Stomach (tissue), 19 donors: ENCODE measurements around the gene ARMC12. TPM values are rescaled to one million over a fixed set of nuclear protein-coding genes. Genes with fewer than 3 reads are reported as not detected.
A peak's percentile ranks its signal among the peaks of the same experiment; 100 is the strongest.
"Not testable (repeated sequence)": the region's sequence is repeated elsewhere in the genome, so short reads cannot be mapped to it uniquely, and the experiment has no call there.

Experiments used
- DNase-seq, 2 donors: peaks; one replicate each; pipeline versions ENCODE4 v3.0.0 to v3.0.0-alpha.2; 2013 to 2019
- H3K27ac ChIP-seq, 5 donors: fragments of 200-600 bp in 4 of 5; sonication (generic) in 4 of 5; one replicate each; pipeline ENCODE4 v1.5.1; 2013 to 2019; ENCODE audit warnings: mild to moderate bottlenecking in 1 of 5, moderate library complexity in 1 of 5
- H3K27me3 ChIP-seq, 3 donors: fragments of 200-600 bp; sonication (generic); one replicate each; pipeline ENCODE4 v1.5.1; 2017 to 2019; ENCODE audit warnings: mixed run types in 1 of 3
- H3K36me3 ChIP-seq, 4 donors: fragments of 200-600 bp; sonication (generic); 1 replicate in 3 of 4; 2 replicates in 1 of 4; pipeline ENCODE4 v1.5.1; 2016 to 2019
- H3K4me1 ChIP-seq, 4 donors: fragments of 200-600 bp; sonication (generic); one replicate each; pipeline ENCODE4 v1.5.1; 2016 to 2019
- H3K4me3 ChIP-seq, 4 donors: fragments of 200-600 bp; sonication (generic) in 3 of 4; one replicate each; pipeline ENCODE4 v1.5.1; 2016 to 2019; ENCODE audit warnings: mild to moderate bottlenecking in 1 of 4
- H3K9me3 ChIP-seq, 4 donors: fragments of 200-600 bp; sonication (generic); one replicate each; pipeline ENCODE4 v1.5.1; 2016 to 2019
- EP300 ChIP-seq: sonication (generic); formaldehyde crosslinking; IDR thresholded peaks from one replicate; pipeline ENCODE4 v1.6.1; 2017; ENCODE audit warnings: antibody characterized with exemption
- POLR2A ChIP-seq, 4 donors: fragments of 450-650 bp; IDR thresholded peaks; one replicate each; pipeline ENCODE4 v1.6.1; 2016; ENCODE audit warnings: antibody characterized with exemption in 4 of 4, control low read depth in 2 of 4, mild to moderate bottlenecking in 1 of 4, moderate library complexity in 1 of 4
- POLR2AphosphoS5 ChIP-seq, 3 donors: sonication (generic); formaldehyde crosslinking; IDR thresholded peaks; one replicate each; pipeline ENCODE4 v1.6.1; 2016; ENCODE audit warnings: antibody characterized with exemption in 3 of 3
- WGBS, 5 donors: extraction: QIAGEN DNeasy Blood & Tissue Kit in 3 of 5; methylation state at CpG; one replicate each; pipeline versions ENCODE4 v1.1.5 to v1.1.7; 2013 to 2018; 5-methylcytosine and 5-hydroxymethylcytosine counted together
- intact Hi-C: fragments of 100-400 bp; cut with DNase I; formaldehyde crosslinking; loops from one replicate; pipeline ENCODE4 v1.15.1; 2023; ENCODE audit warnings: low total_unique reads
- long read RNA-seq, 10 donors: transcript quantifications; one replicate each; lab custom pipeline, GENCODE V29; 2026
- polyA plus RNA-seq, 3 donors: library from polyadenylated mRNA; stranded (reverse); fragments of 200-250 nt; gene quantifications; one replicate each; pipeline ENCODE4 v1.2.3, GENCODE V29; 2013
- total RNA-seq, 5 donors: library from RNA; depleted of rRNA; stranded (reverse); fragments of >200 nt; gene quantifications; one replicate each; pipeline versions ENCODE4 v1.1.0 to v1.2.3, GENCODE V29; 2014 to 2016
- TF ChIP-seq, protein P1 (sequence below), 7 experiments: fragments of 450-650 bp in 4 of 7; fragments of 200-600 bp in 3 of 7; sonication (generic) in 3 of 7; IDR thresholded peaks; one replicate each; pipeline ENCODE4 v1.5.1; 2016 to 2019; ENCODE audit warnings: antibody characterized with exemption in 7 of 7, control low read depth in 2 of 7, mild to moderate bottlenecking in 1 of 7
- donor health status: healthy with polysubstance abuse.
- donor health status: Bipolar disorder and iron deficiency.
- donor health status: healthy.

Gene ARMC12
- total RNA-seq = not detected
- polyA plus RNA-seq = 1 to 10 TPM; 1.1 to 2.5 (median 2.0) TPM
- long read RNA-seq, donor 1 = 0 reads
- long read RNA-seq, donor 2 = 0 reads
- long read RNA-seq, donor 3 = 0 reads
- long read RNA-seq, donor 4 = 0 reads
- long read RNA-seq, donor 5 = 0 reads
- long read RNA-seq, donor 6 = 0 reads
- long read RNA-seq, donor 7 = 0 reads
- long read RNA-seq, donor 8 = 0 reads
- long read RNA-seq, donor 9 = 0 reads
- long read RNA-seq, donor 10 = 0 reads

- H3K36me3 ChIP-seq = no peaks in the 10 kb centered on the region
- DNase-seq = no peak
- no peaks in the 10 kb centered on the region for H3K27me3 ChIP-seq
- H3K9me3 ChIP-seq = no peaks in the 10 kb centered on the region
- H3K4me1 ChIP-seq = peaks cover 38 to 59% (median 50%) of the 10 kb centered on the region in 4 donors
- 87 to 97% (median 95%) methylated on average over 9 to 10 of the region's 10 CpGs for WGBS, 5 donors
- no peak for TF ChIP-seq POLR2AphosphoS5 (IDR thresholded peaks at IDR 0.05)
- TF ChIP-seq POLR2A (IDR thresholded peaks at IDR 0.05) = no peak
- TF ChIP-seq, protein P1, sequence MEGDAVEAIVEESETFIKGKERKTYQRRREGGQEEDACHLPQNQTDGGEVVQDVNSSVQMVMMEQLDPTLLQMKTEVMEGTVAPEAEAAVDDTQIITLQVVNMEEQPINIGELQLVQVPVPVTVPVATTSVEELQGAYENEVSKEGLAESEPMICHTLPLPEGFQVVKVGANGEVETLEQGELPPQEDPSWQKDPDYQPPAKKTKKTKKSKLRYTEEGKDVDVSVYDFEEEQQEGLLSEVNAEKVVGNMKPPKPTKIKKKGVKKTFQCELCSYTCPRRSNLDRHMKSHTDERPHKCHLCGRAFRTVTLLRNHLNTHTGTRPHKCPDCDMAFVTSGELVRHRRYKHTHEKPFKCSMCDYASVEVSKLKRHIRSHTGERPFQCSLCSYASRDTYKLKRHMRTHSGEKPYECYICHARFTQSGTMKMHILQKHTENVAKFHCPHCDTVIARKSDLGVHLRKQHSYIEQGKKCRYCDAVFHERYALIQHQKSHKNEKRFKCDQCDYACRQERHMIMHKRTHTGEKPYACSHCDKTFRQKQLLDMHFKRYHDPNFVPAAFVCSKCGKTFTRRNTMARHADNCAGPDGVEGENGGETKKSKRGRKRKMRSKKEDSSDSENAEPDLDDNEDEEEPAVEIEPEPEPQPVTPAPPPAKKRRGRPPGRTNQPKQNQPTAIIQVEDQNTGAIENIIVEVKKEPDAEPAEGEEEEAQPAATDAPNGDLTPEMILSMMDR (IDR thresholded peaks at IDR 0.05) = no peak
- no peak for TF ChIP-seq EP300
- intact Hi-C loops = loop anchor here (2.0 to 5.0 kb wide), 2 partner anchors 155 to 214 kb away; no protein-coding TSS in a partner anchor
- H3K4me3 ChIP-seq = no peak within 1 kb of the TSS
- peak within 1 kb of the TSS in 2 of 5 donors; percentile 7 to 100 for H3K27ac ChIP-seq
Measured at GRCh38 chr6:35736982-35737412, at the start of gene ARMC12. Gene ARMC12 (plus strand): TSS chr6:35737032. CDS start chr6:35737109, 77 bp downstream.

- TF ChIP-seq, protein P1 (IDR thresholded peaks at IDR 0.05) = no peak
- TF ChIP-seq POLR2AphosphoS5 (IDR thresholded peaks at IDR 0.05) (peak in 1 of 3 donors; percentile 43), POLR2A (IDR thresholded peaks at IDR 0.05) (peak in 1 of 4 donors; percentile 23)
- peak overlapping the region; percentile 70 to 98 (median 80) for H3K4me3 ChIP-seq
- H3K27me3 ChIP-seq = no peaks in the 10 kb centered on the region
- WGBS, 5 donors = 0 to 1% (median 0%) methylated on average over 23 to 100 of the region's 100 CpGs
- intact Hi-C loops = loop anchor here (5.0 kb wide), 1 partner anchor 44 kb away; no protein-coding TSS in a partner anchor
- peak overlapping the region; percentile 94 to 100 (median 98) for H3K27ac ChIP-seq
- DNase-seq = peak; percentile 69 to 79
- peaks cover 32 to 66% (median 50%) of the 10 kb centered on the region in 4 donors for H3K4me1 ChIP-seq
- no peaks in the 10 kb centered on the region for H3K9me3 ChIP-seq
- H3K36me3 ChIP-seq = peaks cover 11 to 22% (median 21%) of the 10 kb centered on the region in 4 donors
Measured at GRCh38 chr6:35687658-35688604, 48.9 kb upstream of the ARMC12 start.

DNA sequence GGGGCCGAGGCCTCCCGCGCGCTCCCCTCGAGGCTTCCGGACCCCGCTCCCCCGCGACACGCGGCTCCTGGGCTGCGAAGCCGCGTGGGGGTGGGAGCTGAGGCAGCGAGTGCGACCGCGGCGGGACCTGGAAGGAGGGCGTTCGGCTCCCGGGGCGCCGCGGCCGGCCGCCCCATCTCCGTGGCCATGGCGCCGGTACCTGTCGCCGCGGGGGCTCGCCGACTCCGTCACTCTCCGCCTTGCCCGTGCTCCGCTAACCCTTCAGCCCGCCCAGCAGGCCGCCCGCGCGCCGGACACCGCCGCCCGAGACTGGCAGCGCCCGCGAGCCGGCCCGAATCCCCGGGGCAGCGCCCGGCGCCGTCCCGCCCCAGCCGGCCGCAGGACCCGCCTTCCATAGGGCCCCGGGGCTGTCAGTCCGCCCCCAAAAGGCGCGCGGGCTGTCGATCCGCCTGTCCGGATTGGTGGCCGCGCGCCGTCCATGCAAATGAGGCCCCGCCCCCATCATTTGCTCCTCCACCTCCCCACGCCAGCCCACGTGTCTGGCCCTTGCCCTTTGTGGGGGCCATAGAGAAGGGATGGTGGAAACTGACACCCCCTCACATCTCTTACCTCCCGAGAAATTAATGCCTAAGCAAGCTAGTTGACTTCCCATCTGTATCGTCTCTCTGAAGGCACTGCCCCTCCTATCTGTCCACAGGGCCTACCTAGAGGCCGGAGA lies 48.1 kb upstream of the ARMC12 start, which contains the start of gene FKBP5:
TSS of gene FKBP5 (minus strand) at position 311 of the 718 bp plus-strand sequence. CDS start 46,091 bp downstream, outside the sequence.
- Histone ChIP-seq H3K9me3 (peaks cover 0 to under 1% (median 0%) of the 10 kb centered on the region in 4 donors), H3K4me3 (peak within 1 kb of the TSS; percentile 70 to 98 (median 80)), H3K4me1 (peaks cover 32 to 58% (median 43%) of the 10 kb centered on the region in 4 donors), H3K27me3 (no peaks in the 10 kb centered on the region), H3K36me3 (peaks cover 8 to 14% (median 13%) of the 10 kb centered on the region in 4 donors), H3K27ac (peak within 1 kb of the TSS; percentile 94 to 100 (median 98))
- 2 to 39% (median 2%) methylated on average over 4 to 80 of the region's 80 CpGs for WGBS, 5 donors
- DNase-seq = peak; percentile 96 to 97
- intact Hi-C loops = loop anchor here (5.0 kb wide), 1 partner anchor 44 kb away; no protein-coding TSS in a partner anchor
- TF ChIP-seq POLR2A (IDR thresholded peaks at IDR 0.05) (peak in 1 of 4 donors; percentile 56), EP300 (no peak), POLR2AphosphoS5 (IDR thresholded peaks at IDR 0.05) (peak; percentile 81 to 97 (median 97))
- TF ChIP-seq, protein P1 (IDR thresholded peaks at IDR 0.05) = no peak

DNA sequence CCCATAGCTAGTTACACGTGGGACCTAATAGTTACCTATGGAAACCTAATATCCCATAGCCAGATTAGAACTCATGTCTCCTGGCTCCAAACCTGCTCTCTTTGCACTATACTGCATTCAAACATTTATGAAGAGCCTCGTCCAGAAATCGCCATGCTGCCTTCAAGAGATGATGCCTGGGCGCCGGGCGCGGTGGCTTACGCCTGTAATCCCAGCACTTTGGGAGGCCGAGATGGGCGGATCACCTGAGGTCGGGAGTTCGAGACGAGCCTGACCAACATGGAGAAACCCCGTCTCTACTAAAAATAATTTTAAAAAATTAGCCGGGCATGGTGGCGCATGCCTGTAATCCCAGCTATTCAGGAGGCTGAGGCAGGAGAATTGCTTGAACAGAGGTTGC lies 46.8 kb upstream of the ARMC12 start:
- H3K27me3 ChIP-seq, H3K9me3 ChIP-seq, H3K4me3 ChIP-seq, H3K36me3 ChIP-seq, DNase-seq, intact Hi-C loops: not testable (repeated sequence)
- Histone ChIP-seq H3K27ac (peak overlapping the region in 4 of 5 donors; percentile 83 to 100 (median 98)), H3K4me1 (peaks cover 24 to 46% (median 33%) of the 10 kb centered on the region in 4 donors)
- WGBS, 5 donors = 95 to 98% (median 96%) methylated on average over 16 of the region's 16 CpGs
